ENCODE measurements around the gene FABP2.
"Not testable (repeated sequence)": the region's sequence is repeated elsewhere in the genome, so short reads cannot be mapped to it uniquely, and the experiment has no call there.

FABP2 gene

GRCh38 chr4:119336332-119336979 lies 14.5 kb upstream of the FABP2 start:
- POLR2A ChIA-PET, result not testable (repeated sequence)

GRCh38 chr4:119329835-119330620 lies 8.1 kb upstream of the FABP2 start:
- Histone ChIP-seq H3K4me1 (ENCODE audit: control insufficient read depth, insufficient read depth, low read length) (no peaks in the 10 kb centered on the region), H3K27ac (ENCODE audit: extremely low read depth, low read depth, low read length) (no peak overlapping the region), H3K36me3 (ENCODE audit: control insufficient read depth in 2 of 2, insufficient read depth in 1 of 2, low read length in 2 of 2) (no peaks in the 10 kb centered on the region), H3K4me3 (ENCODE audit: low read depth, low read length) (no peak overlapping the region), H3K9me3 (ENCODE audit: control insufficient read depth, insufficient read depth, low read depth, low read length) (no peaks in the 10 kb centered on the region)
- ChIA-PET CTCF (no interaction called here), POLR2A (no interaction called here)
- TF ChIP-seq FEZF1 (tag by site-specific recombination; IDR thresholded peaks at IDR 0.05), result peak; percentile 14; the same call in 1 of the 2 replicates
- TF ChIP-seq ZBTB20 (tag by site-specific recombination; IDR thresholded peaks at IDR 0.05), result no peak
- no peak for TF ChIP-seq ZNF560 (tag by site-specific recombination; IDR thresholded peaks at IDR 0.05; ENCODE audit: borderline replicate concordance)
- TF ChIP-seq ZNF133 (tag by site-specific recombination; IDR thresholded peaks at IDR 0.05), result no peak
- no peak for TF ChIP-seq TSHZ1 (tag by site-specific recombination; IDR thresholded peaks at IDR 0.05; ENCODE audit: borderline replicate concordance)
- no peak for TF ChIP-seq ZNF521 (tag by site-specific recombination; IDR thresholded peaks at IDR 0.05)
- no peak for TF ChIP-seq ZNF776 (tag by site-specific recombination; IDR thresholded peaks at IDR 0.05; ENCODE audit: borderline replicate concordance)

More at GRCh38 chr4:119336332-119336979, 14.5 kb upstream of the FABP2 start:
- H3K27ac ChIP-seq (ENCODE audit: extremely low read depth, low read depth, low read length); H3K36me3 ChIP-seq (ENCODE audit: control insufficient read depth in 2 of 2, insufficient read depth in 1 of 2, low read length in 2 of 2); CTCF ChIA-PET; H3K4me3 ChIP-seq (ENCODE audit: low read depth, low read length); H3K4me1 ChIP-seq (ENCODE audit: control insufficient read depth, insufficient read depth, low read length); H3K9me3 ChIP-seq (ENCODE audit: control insufficient read depth, insufficient read depth, low read depth, low read length): not testable (repeated sequence)

- H3K36me3 ChIP-seq (ENCODE audit: control insufficient read depth in 2 of 2, insufficient read depth in 1 of 2, low read length in 2 of 2), result no peaks in the 10 kb centered on the region
- ChIA-PET POLR2A (no interaction called here), CTCF (interaction anchor here (1.2 kb wide), 1 partner anchor 12 kb away, joined by 3 read pairs; no protein-coding TSS in a partner anchor)
- H3K4me1 ChIP-seq (ENCODE audit: control insufficient read depth, insufficient read depth, low read length), result no peaks in the 10 kb centered on the region
- H3K27ac ChIP-seq (ENCODE audit: extremely low read depth, low read depth, low read length), result no peak overlapping the region
- no peak for TF ChIP-seq ZNF513 (tag by site-specific recombination; IDR thresholded peaks at IDR 0.05)
- no peak for TF ChIP-seq ZSCAN16 (tag by site-specific recombination; IDR thresholded peaks at IDR 0.05)
- no peak for TF ChIP-seq ZNF18 (tag by site-specific recombination; IDR thresholded peaks at IDR 0.05)
- TF ChIP-seq ZNF10 (tag by site-specific recombination; IDR thresholded peaks at IDR 0.05), result no peak
- TF ChIP-seq ZNF354C (tag by site-specific recombination; IDR thresholded peaks at IDR 0.05; ENCODE audit: borderline replicate concordance, low read depth), result no peak
- TF ChIP-seq ZNF362 (tag by site-specific recombination; IDR thresholded peaks at IDR 0.05), result no peak
- TF ChIP-seq ZNF501 (tag by site-specific recombination; IDR thresholded peaks at IDR 0.05), result no peak
- TF ChIP-seq ZNF214 (tag by site-specific recombination; IDR thresholded peaks at IDR 0.05; ENCODE audit: borderline replicate concordance), result no peak
- no peak for TF ChIP-seq ZBTB21 (tag by site-specific recombination; IDR thresholded peaks at IDR 0.05)
- H3K9me3 ChIP-seq (ENCODE audit: control insufficient read depth, insufficient read depth, low read depth, low read length), result no peaks in the 10 kb centered on the region
- H3K4me3 ChIP-seq (ENCODE audit: low read depth, low read length), result no peak overlapping the region
Observed at GRCh38 chr4:119328695-119329094, 6.8 kb upstream of the FABP2 start.
